ENCODE results near the gene UBR7.

GRCh38 chr14:93186956-93187355 is 20.1 kb upstream of the UBR7 start:
- no peak for TF ChIP-seq CTCF (IDR thresholded peaks at IDR 0.05)
- TF ChIP-seq REST (IDR thresholded peaks at IDR 0.05; ENCODE audit: insufficient read depth in 1 of 2, low read depth in 2 of 2, low read length in 1 of 2): no peak
- no peak for TF ChIP-seq POLR2AphosphoS5 (IDR thresholded peaks at IDR 0.05; ENCODE audit: low read depth, low read length)
